ENCODE results near the gene KRT77. TPM values are rescaled to one million over a fixed set of nuclear protein-coding genes. Genes with fewer than 3 reads are reported as not detected.

The KRT77 gene
- total and polyA plus RNA-seq, 4 donors: not detected

- no peaks in the 10 kb centered on the region for H3K4me1 ChIP-seq (ENCODE audit: control insufficient read depth in 5 of 5, insufficient read depth in 5 of 5, low read length in 5 of 5)
- no peak overlapping the region for H3K9ac ChIP-seq (ENCODE audit: insufficient read depth in 1 of 2, low read length in 2 of 2)
- no peak overlapping the region for H3K27ac ChIP-seq (ENCODE audit: low read depth in 1 of 2, low read length in 1 of 2)
- TF ChIP-seq CTCF (IDR thresholded peaks at IDR 0.05; ENCODE audit: control extremely low read depth, extremely low read depth): no peak
- ATAC-seq (ENCODE audit: insufficient read depth, low FRiP score) (no peak), DNase-seq (no peak)
- no peaks in the 10 kb centered on the region for H3K36me3 ChIP-seq (ENCODE audit: control insufficient read depth in 4 of 4, insufficient read depth in 4 of 4, low read length in 4 of 4)
- H3K4me3 ChIP-seq: no peak overlapping the region
- no peaks in the 10 kb centered on the region for H3K9me3 ChIP-seq (ENCODE audit: control insufficient read depth in 4 of 4, insufficient read depth in 3 of 4, low read length in 3 of 4)
- no peaks in the 10 kb centered on the region for H3K27me3 ChIP-seq (ENCODE audit: control insufficient read depth in 3 of 3, insufficient read depth in 3 of 3, low read length in 2 of 3)
- WGBS, 2 donors: 75 to 82% methylated on average over 3 of the region's 3 CpGs
Observed at GRCh38 chr12:52660934-52661499, 42.3 kb downstream of the KRT77 start.

GRCh38 chr12:52659951-52660350 lies 43.4 kb downstream of the KRT77 start:
- no peaks in the 10 kb centered on the region for H3K9me3 ChIP-seq (ENCODE audit: control insufficient read depth in 4 of 4, insufficient read depth in 3 of 4, low read length in 3 of 4)
- H3K27ac ChIP-seq (ENCODE audit: low read depth in 1 of 2, low read length in 1 of 2): no peak overlapping the region
- ATAC-seq (ENCODE audit: insufficient read depth, low FRiP score) (no peak), DNase-seq (no peak)
- H3K9ac ChIP-seq (ENCODE audit: insufficient read depth in 1 of 2, low read length in 2 of 2): no peak overlapping the region
- no peak overlapping the region for H3K4me3 ChIP-seq
- no peaks in the 10 kb centered on the region for H3K36me3 ChIP-seq (ENCODE audit: control insufficient read depth in 4 of 4, insufficient read depth in 4 of 4, low read length in 4 of 4)
- peaks cover 0 to 9% (median 0%) of the 10 kb centered on the region in 5 donors for H3K4me1 ChIP-seq (ENCODE audit: control insufficient read depth in 5 of 5, insufficient read depth in 5 of 5, low read length in 5 of 5)
- TF ChIP-seq CTCF (IDR thresholded peaks at IDR 0.05; ENCODE audit: control extremely low read depth, extremely low read depth): no peak
- 81 to 83% methylated on average over 4 of the region's 4 CpGs for WGBS, 2 donors
- H3K27me3 ChIP-seq (ENCODE audit: control insufficient read depth in 3 of 3, insufficient read depth in 3 of 3, low read length in 2 of 3): no peaks in the 10 kb centered on the region

- no peak for TF ChIP-seq CTCF (IDR thresholded peaks at IDR 0.05; ENCODE audit: control extremely low read depth, extremely low read depth)
- WGBS, 2 donors: 69 to 77% methylated on average over 7 of the region's 7 CpGs
Observed at GRCh38 chr12:52659395-52659794, 43.9 kb downstream of the KRT77 start.

GRCh38 chr12:52658196-52658595 lies 45.1 kb downstream of the KRT77 start:
- H3K9ac ChIP-seq (ENCODE audit: insufficient read depth in 1 of 2, low read length in 2 of 2): no peak overlapping the region
- no peak for DNase-seq
- H3K9me3 ChIP-seq (ENCODE audit: control insufficient read depth in 4 of 4, insufficient read depth in 3 of 4, low read length in 3 of 4): no peaks in the 10 kb centered on the region
- TF ChIP-seq CTCF (IDR thresholded peaks at IDR 0.05; ENCODE audit: control extremely low read depth, extremely low read depth): no peak
- no peak overlapping the region for H3K4me3 ChIP-seq
- H3K27me3 ChIP-seq (ENCODE audit: control insufficient read depth in 3 of 3, insufficient read depth in 3 of 3, low read length in 2 of 3): no peaks in the 10 kb centered on the region
- ATAC-seq (ENCODE audit: insufficient read depth, low FRiP score): no peak
- WGBS, 2 donors: 77 to 86% methylated on average over 4 of the region's 4 CpGs
- H3K4me1 ChIP-seq (ENCODE audit: control insufficient read depth in 5 of 5, insufficient read depth in 5 of 5, low read length in 5 of 5): peaks cover 0 to 9% (median 0%) of the 10 kb centered on the region in 5 donors
- no peaks in the 10 kb centered on the region for H3K36me3 ChIP-seq (ENCODE audit: control insufficient read depth in 4 of 4, insufficient read depth in 4 of 4, low read length in 4 of 4)
- H3K27ac ChIP-seq (ENCODE audit: low read depth in 1 of 2, low read length in 1 of 2): no peak overlapping the region

More at GRCh38 chr12:52659395-52659794, 43.9 kb downstream of the KRT77 start:
- Histone ChIP-seq H3K36me3 (ENCODE audit: control insufficient read depth in 4 of 4, insufficient read depth in 4 of 4, low read length in 4 of 4) (no peaks in the 10 kb centered on the region), H3K27me3 (ENCODE audit: control insufficient read depth in 3 of 3, insufficient read depth in 3 of 3, low read length in 2 of 3) (no peaks in the 10 kb centered on the region), H3K4me3 (no peak overlapping the region), H3K27ac (ENCODE audit: low read depth in 1 of 2, low read length in 1 of 2) (no peak overlapping the region), H3K4me1 (ENCODE audit: control insufficient read depth in 5 of 5, insufficient read depth in 5 of 5, low read length in 5 of 5) (peaks cover 0 to 9% (median 0%) of the 10 kb centered on the region in 5 donors), H3K9me3 (ENCODE audit: control insufficient read depth in 4 of 4, insufficient read depth in 3 of 4, low read length in 3 of 4) (no peaks in the 10 kb centered on the region), H3K9ac (ENCODE audit: insufficient read depth in 1 of 2, low read length in 2 of 2) (no peak overlapping the region)
- ATAC-seq (ENCODE audit: insufficient read depth, low FRiP score) (no peak), DNase-seq (no peak)

All from lung (tissue), 12 donors.